ENCODE results near the gene MORN1. TPM values are rescaled to one million over a fixed set of nuclear protein-coding genes. Genes with fewer than 3 reads are reported as not detected.

The MORN1 gene
- total and polyA plus RNA-seq, 12 donors: 1.2 to 7.6 (median 5.2) TPM

DNA sequence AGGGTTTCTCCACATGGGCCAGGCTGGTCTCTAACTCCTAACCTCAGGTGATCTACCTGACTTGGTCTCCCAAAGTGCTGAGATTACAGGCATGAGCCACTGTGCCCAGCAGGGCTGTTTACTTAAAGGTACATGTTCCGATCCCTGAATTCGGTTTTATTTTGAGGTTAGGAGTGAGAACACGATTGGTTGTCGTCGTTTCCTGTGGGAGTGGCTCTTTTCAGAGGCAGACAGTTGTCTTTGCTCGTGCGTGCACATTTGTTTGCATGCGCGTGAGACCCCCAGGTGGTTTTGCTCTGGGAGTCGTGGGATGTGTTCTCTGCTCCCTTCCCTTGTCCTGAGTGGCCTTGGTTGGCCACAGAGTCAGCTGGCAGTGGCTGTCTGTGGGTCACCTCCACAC, 103.0 kb downstream of the MORN1 start:
- Histone ChIP-seq H3K27me3 (no peaks in the 10 kb centered on the region), H3K27ac (no peak overlapping the region), H3K36me3 (peaks cover 0 to 5% (median 0%) of the 10 kb centered on the region in 9 donors), H3K4me3 (no peak overlapping the region), H3K4me1 (peaks cover 29 to 92% (median 72%) of the 10 kb centered on the region in 9 donors), H3K9me3 (no peaks in the 10 kb centered on the region)
- TF ChIP-seq, protein P1, sequence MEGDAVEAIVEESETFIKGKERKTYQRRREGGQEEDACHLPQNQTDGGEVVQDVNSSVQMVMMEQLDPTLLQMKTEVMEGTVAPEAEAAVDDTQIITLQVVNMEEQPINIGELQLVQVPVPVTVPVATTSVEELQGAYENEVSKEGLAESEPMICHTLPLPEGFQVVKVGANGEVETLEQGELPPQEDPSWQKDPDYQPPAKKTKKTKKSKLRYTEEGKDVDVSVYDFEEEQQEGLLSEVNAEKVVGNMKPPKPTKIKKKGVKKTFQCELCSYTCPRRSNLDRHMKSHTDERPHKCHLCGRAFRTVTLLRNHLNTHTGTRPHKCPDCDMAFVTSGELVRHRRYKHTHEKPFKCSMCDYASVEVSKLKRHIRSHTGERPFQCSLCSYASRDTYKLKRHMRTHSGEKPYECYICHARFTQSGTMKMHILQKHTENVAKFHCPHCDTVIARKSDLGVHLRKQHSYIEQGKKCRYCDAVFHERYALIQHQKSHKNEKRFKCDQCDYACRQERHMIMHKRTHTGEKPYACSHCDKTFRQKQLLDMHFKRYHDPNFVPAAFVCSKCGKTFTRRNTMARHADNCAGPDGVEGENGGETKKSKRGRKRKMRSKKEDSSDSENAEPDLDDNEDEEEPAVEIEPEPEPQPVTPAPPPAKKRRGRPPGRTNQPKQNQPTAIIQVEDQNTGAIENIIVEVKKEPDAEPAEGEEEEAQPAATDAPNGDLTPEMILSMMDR (IDR thresholded peaks at IDR 0.05): no peak
- DNase-seq (no peak), ATAC-seq (no peak)
- WGBS, 2 donors: 83 to 85% methylated on average over 10 of the region's 10 CpGs
- intact Hi-C loops (cut with DNase I): no loop called here

DNA sequence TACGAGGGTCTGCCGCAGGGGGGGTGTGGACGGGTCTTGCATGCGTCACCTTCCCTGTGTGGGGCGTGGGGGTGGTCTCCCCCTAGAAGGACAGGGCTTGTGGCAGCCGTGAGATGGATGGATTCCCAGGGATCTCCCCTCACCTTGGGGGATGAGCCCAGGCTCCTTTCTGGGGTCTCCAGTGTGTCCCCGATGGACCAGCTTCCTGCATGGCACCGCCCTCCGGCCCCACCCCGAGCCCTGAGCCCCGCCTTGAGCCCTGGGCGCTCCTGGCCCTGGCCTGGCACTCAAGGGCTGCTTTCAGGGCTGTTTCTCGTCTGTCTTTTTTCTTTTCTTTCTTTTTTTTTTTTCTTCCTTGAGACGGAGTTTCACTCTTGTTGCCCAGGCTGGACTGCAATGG, 103.7 kb downstream of the MORN1 start:
- Histone ChIP-seq H3K36me3 (peaks cover 0 to 9% (median 0%) of the 10 kb centered on the region in 9 donors), H3K4me1 (peaks cover 29 to 90% (median 68%) of the 10 kb centered on the region in 9 donors), H3K27ac (no peak overlapping the region), H3K27me3 (no peaks in the 10 kb centered on the region), H3K4me3 (no peak overlapping the region), H3K9me3 (no peaks in the 10 kb centered on the region)
- WGBS, 2 donors: 94 to 95% methylated on average over 14 of the region's 14 CpGs
- no peak for DNase-seq
- TF ChIP-seq, protein P1 (IDR thresholded peaks at IDR 0.05): no peak
- no peak for ATAC-seq
- intact Hi-C loops (cut with DNase I): no loop called here

DNA sequence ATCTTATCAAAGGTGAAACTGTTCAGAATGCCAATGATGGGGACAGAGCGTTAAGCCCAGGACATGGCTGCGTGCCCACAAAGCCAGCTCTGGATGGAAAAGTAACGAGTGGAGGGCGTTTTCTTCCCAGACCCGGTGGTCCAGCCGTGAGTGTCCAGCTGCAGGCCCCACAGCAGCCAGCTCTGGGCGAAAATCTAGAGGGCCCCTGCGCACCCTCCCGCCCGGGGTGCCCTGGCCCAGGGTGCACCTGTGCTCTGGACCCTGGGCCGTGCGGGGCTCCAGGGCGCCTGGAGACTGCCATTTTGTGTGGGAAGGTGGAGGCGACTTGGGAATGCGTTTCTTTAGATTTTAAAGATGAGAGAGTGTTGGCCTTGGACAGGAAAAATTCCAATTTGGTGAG, 104.4 kb downstream of the MORN1 start:
- ATAC-seq (no peak), DNase-seq (peak in 1 of 2 donors; percentile 18)
- 76 to 82% methylated on average over 15 of the region's 15 CpGs for WGBS, 2 donors
- H3K27me3 ChIP-seq: no peaks in the 10 kb centered on the region
- H3K9me3 ChIP-seq: no peaks in the 10 kb centered on the region
- peaks cover 29 to 86% (median 64%) of the 10 kb centered on the region in 9 donors for H3K4me1 ChIP-seq
- intact Hi-C loops (cut with DNase I): no loop called here
- TF ChIP-seq, protein P1 (IDR thresholded peaks at IDR 0.05): no peak
- peaks cover 0 to 12% (median 0%) of the 10 kb centered on the region in 9 donors for H3K36me3 ChIP-seq
- H3K27ac ChIP-seq: no peak overlapping the region
- no peak overlapping the region for H3K4me3 ChIP-seq

DNA sequence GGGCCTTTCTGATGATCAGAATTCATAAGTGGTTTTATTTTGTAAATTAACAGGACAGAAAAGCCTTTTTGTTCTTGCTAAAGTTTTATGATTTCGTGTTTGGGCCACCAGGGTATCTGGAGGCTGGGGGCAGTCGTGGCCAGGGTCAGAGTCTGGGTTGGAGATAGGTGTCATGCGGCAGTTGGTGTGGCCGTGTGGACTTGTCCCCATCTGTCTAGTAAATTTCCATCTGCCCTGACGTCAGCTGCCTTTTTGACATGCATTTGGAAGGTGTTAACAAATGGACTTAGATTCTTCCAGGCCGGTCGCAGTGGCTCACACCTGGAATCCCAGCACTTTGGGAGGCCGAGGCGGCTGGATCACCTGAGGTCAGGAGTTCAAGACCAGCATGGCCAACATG, 106.4 kb downstream of the MORN1 start:
- no peak for DNase-seq
- H3K27ac ChIP-seq: peak overlapping the region in 1 of 10 donors; percentile 3
- WGBS, 2 donors: 90 to 91% methylated on average over 9 of the region's 9 CpGs

More for the DNA sequence above, 106.4 kb downstream of the MORN1 start:
- Histone ChIP-seq H3K4me3 (no peak overlapping the region), H3K27me3 (no peaks in the 10 kb centered on the region), H3K4me1 (peaks cover 16 to 69% (median 44%) of the 10 kb centered on the region in 9 donors), H3K9me3 (no peaks in the 10 kb centered on the region), H3K36me3 (peaks cover 0 to 12% (median 0%) of the 10 kb centered on the region in 9 donors)
- no peak for ATAC-seq
- intact Hi-C loops (cut with DNase I): no loop called here
- TF ChIP-seq, protein P1 (IDR thresholded peaks at IDR 0.05): no peak
